Neutrophil (primary cell): ENCODE data around the gene SRF.

Source experiments
- H3K27ac ChIP-seq: fragments of 200-600 bp; sonication (generic); 2 replicates; pipeline ENCODE4 v1.5.1; 2016; ENCODE audit warnings: mild to moderate bottlenecking, moderate library complexity
- H3K27me3 ChIP-seq: fragments of 200-600 bp; sonication (generic); 2 replicates; pipeline ENCODE4 v1.6.0; 2016; ENCODE audit warnings: mild to moderate bottlenecking
- H3K36me3 ChIP-seq: fragments of 200-600 bp; sonication (generic); 2 replicates; pipeline ENCODE4 v1.5.1; 2017
- H3K4me1 ChIP-seq, 2 experiments: fragments of 200-600 bp in 1 of 2; sonication (generic) in 1 of 2; 1 replicate in 1 of 2; 2 replicates in 1 of 2; pipeline versions ENCODE4 v1.5.1 to v1.6.1; 2013 to 2016; ENCODE audit warnings: low read depth in 1 of 2, low read length in 1 of 2, mild to moderate bottlenecking in 1 of 2, moderate library complexity in 1 of 2; ENCODE audit not compliant: control insufficient read depth in 1 of 2, insufficient read depth in 1 of 2
- H3K4me3 ChIP-seq, 2 experiments: fragments of 200-600 bp in 1 of 2; sonication (generic) in 1 of 2; 1 replicate in 1 of 2; 2 replicates in 1 of 2; pipeline ENCODE4 v1.5.1; 2013 to 2016; ENCODE audit warnings: low read depth in 1 of 2, low read length in 1 of 2, mild to moderate bottlenecking in 1 of 2, moderate library complexity in 1 of 2
- H3K9me3 ChIP-seq: fragments of 200-600 bp; sonication (generic); 2 replicates; pipeline ENCODE4 v1.5.1; 2016
- CTCF ChIP-seq: fragments of 200-600 bp; sonication (generic); IDR thresholded peaks from 2 replicates; pipeline ENCODE4 v1.5.1; 2016; ENCODE audit warnings: antibody characterized with exemption

The SRF gene

GRCh38 chr6:43186019-43186418, 14.9 kb downstream of the SRF start:
- Histone ChIP-seq H3K27ac (no peak overlapping the region), H3K4me1 (peaks cover 20 to 24% of the 10 kb centered on the region in 2 experiments), H3K36me3 (peaks cover 45% of the 10 kb centered on the region), H3K4me3 (no peak overlapping the region), H3K27me3 (no peaks in the 10 kb centered on the region), H3K9me3 (no peaks in the 10 kb centered on the region)
- TF ChIP-seq CTCF = no peak

- peaks cover 45% of the 10 kb centered on the region for H3K36me3 ChIP-seq
Observed at GRCh38 chr6:43186706-43187105, 15.6 kb downstream of the SRF start.

GRCh38 chr6:43187821-43188220, 16.8 kb downstream of the SRF start:
- H3K27me3 ChIP-seq = no peaks in the 10 kb centered on the region
- no peak overlapping the region for H3K4me3 ChIP-seq
- H3K36me3 ChIP-seq = peaks cover 54% of the 10 kb centered on the region
- no peak overlapping the region for H3K27ac ChIP-seq
- peaks cover 8 to 10% of the 10 kb centered on the region in 2 experiments for H3K4me1 ChIP-seq
- no peak for TF ChIP-seq CTCF
- H3K9me3 ChIP-seq = no peaks in the 10 kb centered on the region

More at GRCh38 chr6:43186706-43187105, 15.6 kb downstream of the SRF start:
- no peak for TF ChIP-seq CTCF
- H3K9me3 ChIP-seq = no peaks in the 10 kb centered on the region
- H3K4me3 ChIP-seq = no peak overlapping the region
- no peaks in the 10 kb centered on the region for H3K27me3 ChIP-seq
- H3K27ac ChIP-seq = no peak overlapping the region
- peaks cover 16 to 19% of the 10 kb centered on the region in 2 experiments for H3K4me1 ChIP-seq

- H3K27me3 ChIP-seq = no peaks in the 10 kb centered on the region
- peaks cover 60% of the 10 kb centered on the region for H3K36me3 ChIP-seq
- TF ChIP-seq CTCF = no peak
- no peaks in the 10 kb centered on the region for H3K9me3 ChIP-seq
- peaks cover 2 to 4% of the 10 kb centered on the region in 2 experiments for H3K4me1 ChIP-seq
- H3K4me3 ChIP-seq = no peak overlapping the region
- H3K27ac ChIP-seq = no peak overlapping the region
Observed at GRCh38 chr6:43188426-43188825, 17.4 kb downstream of the SRF start.

GRCh38 chr6:43189776-43190304, 18.8 kb downstream of the SRF start:
- Histone ChIP-seq H3K36me3 (peaks cover 74% of the 10 kb centered on the region), H3K27me3 (no peaks in the 10 kb centered on the region), H3K4me1 (no peaks in the 10 kb centered on the region), H3K4me3 (no peak overlapping the region), H3K9me3 (no peaks in the 10 kb centered on the region), H3K27ac (no peak overlapping the region)
- TF ChIP-seq CTCF = no peak

- TF ChIP-seq CTCF = no peak
- Histone ChIP-seq H3K27me3 (no peaks in the 10 kb centered on the region), H3K4me3 (no peak overlapping the region), H3K4me1 (no peaks in the 10 kb centered on the region), H3K36me3 (peaks cover 77% of the 10 kb centered on the region), H3K27ac (no peak overlapping the region), H3K9me3 (no peaks in the 10 kb centered on the region)
Observed at GRCh38 chr6:43192911-43193310, 21.8 kb downstream of the SRF start.
